GM12892 (cell line): ENCODE measurements around the gene HNRNPUL1.

Experiments
- POLR2A ChIP-seq: IDR thresholded peaks from 2 replicates; pipeline ENCODE4 v1.6.1; 2011; ENCODE audit warnings: low read depth, low read length, control low read depth
- POLR2AphosphoS5 ChIP-seq: IDR thresholded peaks from 2 replicates; pipeline ENCODE4 v1.6.1; 2011; ENCODE audit warnings: low read depth, low read length, control low read depth
- TAF1 ChIP-seq: IDR thresholded peaks from 2 replicates; pipeline ENCODE4 v1.6.1; 2011; ENCODE audit warnings: low read depth, mild to moderate bottlenecking, control low read depth, low read length, borderline replicate concordance

DNA sequence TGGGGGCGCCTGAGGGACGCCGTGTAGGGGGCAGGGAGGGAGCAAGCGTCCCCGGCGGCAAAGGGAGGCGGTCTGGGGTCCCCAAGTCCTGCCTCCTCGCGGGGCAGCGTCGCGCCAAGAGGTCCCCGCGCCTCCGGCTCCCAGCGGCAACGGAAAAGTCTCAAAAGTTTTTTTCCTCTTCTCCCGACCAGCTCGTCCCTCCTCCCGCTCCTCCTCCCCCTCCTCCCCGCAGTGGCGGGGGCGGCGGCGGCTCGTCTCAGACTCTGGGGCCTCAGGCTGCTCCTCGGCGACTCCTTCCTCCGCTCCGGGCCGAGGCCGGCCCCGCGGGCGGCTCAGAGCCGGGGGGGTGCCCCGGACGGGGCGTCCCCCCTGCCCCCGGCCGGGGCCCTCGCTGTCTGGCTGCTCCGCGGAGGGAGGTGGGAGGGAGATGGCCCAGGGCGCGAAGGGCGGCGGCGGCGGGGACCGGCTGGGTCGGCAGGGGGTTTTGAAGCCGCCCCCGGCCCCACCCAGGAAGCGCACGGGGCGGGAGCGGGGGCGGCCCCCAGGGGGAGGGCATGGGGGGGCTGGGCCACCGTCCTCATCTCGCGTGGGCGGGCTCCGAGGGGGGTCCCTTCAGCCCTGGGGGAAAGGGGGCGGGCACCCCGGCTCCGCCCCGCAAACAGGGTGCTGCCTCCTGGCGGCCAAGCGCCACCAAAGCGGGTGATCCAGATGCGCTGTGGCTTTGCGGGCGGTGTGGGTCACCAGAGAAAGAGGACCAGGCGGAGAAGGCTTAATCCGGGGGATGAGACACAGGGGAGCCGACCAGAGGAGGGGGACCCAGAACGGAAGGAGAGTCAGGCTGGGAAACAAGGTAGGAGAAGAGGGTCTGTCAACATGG is 89.5 kb downstream of the HNRNPUL1 start, which contains the start of gene TGFB1:
- peak; percentile 29; the same call in 1 of the 2 replicates for TF ChIP-seq TAF1
- peak; percentile 81 for TF ChIP-seq POLR2A
- TF ChIP-seq POLR2AphosphoS5, result peak; percentile 49; the same call in 1 of the 2 replicates
